IMR-90 (cell line): ENCODE measurements around the gene ARHGEF16. TPM values are rescaled to one million over a fixed set of nuclear protein-coding genes. Genes with fewer than 3 reads are reported as not detected.

Experiments used
- ATAC-seq: fragments of 200-7000 bp; cut with Tn5 transposase; 2 replicates; pipeline ENCODE4 v1.9.1; 2020; ENCODE audit warnings: low read depth, mild to moderate bottlenecking, moderate library complexity
- BruUV-seq: library from RNA; stranded (reverse); fragments of 400-500 nt; replicated peaks from 2 replicates; lab custom pipeline; 2021; lab: Mats Ljungman, UMichigan
- CTCF ChIA-PET: fragments of 300-600 bp; formaldehyde crosslinking; extraction: SDS; loops from one replicate; lab custom pipeline; 2021; ENCODE audit warnings: antibody characterized with exemption; lab: Yijun Ruan, JAX
- POLR2A ChIA-PET: fragments of 300-600 bp; sonication (Branson Sonifier 250); formaldehyde crosslinking; loops from one replicate; lab custom pipeline; 2022; ENCODE audit warnings: antibody characterized with exemption; ENCODE audit not compliant: unreplicated experiment; lab: Charles Lee
- DNase-seq: peaks from one replicate; pipeline ENCODE4 v3.0.0; 2013
- H2AFZ ChIP-seq: replicated peaks from 2 replicates; pipeline ENCODE3; 2013; ENCODE audit warnings: low read length, mild to moderate bottlenecking; ENCODE audit not compliant: poor library complexity
- H2AK5ac ChIP-seq: 2 replicates; pipeline ENCODE4 v1.6.1; 2013; ENCODE audit warnings: low read depth, low read length, inconsistent platforms
- H2AK9ac ChIP-seq: replicated peaks from 2 replicates; pipeline ENCODE3; 2013; ENCODE audit warnings: mild to moderate bottlenecking, low read depth, low read length, moderate library complexity; ENCODE audit not compliant: poor library complexity
- H2BK120ac ChIP-seq: 2 replicates; pipeline ENCODE4 v1.6.1; 2013; ENCODE audit warnings: low read depth, low read length, inconsistent platforms
- H2BK15ac ChIP-seq: 3 replicates; pipeline ENCODE4 v1.6.1; 2013; ENCODE audit warnings: low read depth, low read length, inconsistent platforms
- H2BK20ac ChIP-seq: 2 replicates; pipeline ENCODE4 v1.6.1; 2013; ENCODE audit warnings: low read depth, mild to moderate bottlenecking, inconsistent platforms, low read length, moderate library complexity
- H2BK5ac ChIP-seq: 2 replicates; pipeline ENCODE4 v1.6.1; 2013; ENCODE audit warnings: mild to moderate bottlenecking, low read depth, low read length, inconsistent platforms; ENCODE audit not compliant: poor library complexity, severe bottlenecking
- H3K14ac ChIP-seq: replicated peaks from 2 replicates; pipeline ENCODE4 v1.6.1; 2013; ENCODE audit warnings: low read depth, low read length, inconsistent platforms
- H3K18ac ChIP-seq: 2 replicates; pipeline ENCODE4 v1.6.1; 2013; ENCODE audit warnings: low read depth, low read length, control low read depth
- H3K23ac ChIP-seq: 2 replicates; pipeline ENCODE4 v1.6.1; 2013; ENCODE audit warnings: low read depth, low read length, inconsistent platforms
- H3K27ac ChIP-seq: 2 replicates; pipeline ENCODE4 v1.5.1; 2013; ENCODE audit warnings: mild to moderate bottlenecking, control low read depth, low read length; ENCODE audit not compliant: insufficient read depth
- H3K27me3 ChIP-seq: 2 replicates; pipeline ENCODE4 v1.6.1; 2013; ENCODE audit warnings: low read length; ENCODE audit not compliant: control insufficient read depth, insufficient read depth
- H3K36me3 ChIP-seq: 2 replicates; pipeline ENCODE4 v1.6.1; 2013; ENCODE audit warnings: low read length, mixed read lengths; ENCODE audit not compliant: control insufficient read depth, insufficient read depth
- H3K4ac ChIP-seq: 2 replicates; pipeline ENCODE4 v1.6.1; 2013; ENCODE audit warnings: low read depth, low read length, inconsistent platforms
- H3K4me1 ChIP-seq: 2 replicates; pipeline ENCODE4 v1.6.1; 2013; ENCODE audit warnings: low read length, mixed read lengths; ENCODE audit not compliant: control insufficient read depth, insufficient read depth
- H3K4me2 ChIP-seq: 2 replicates; pipeline ENCODE4 v1.6.1; 2013; ENCODE audit warnings: low read depth, mild to moderate bottlenecking, control low read depth, low read length, moderate library complexity
- H3K4me3 ChIP-seq: 2 replicates; pipeline ENCODE4 v1.5.1; 2013; ENCODE audit warnings: low read depth, mild to moderate bottlenecking, control low read depth, low read length, moderate library complexity; ENCODE audit not compliant: insufficient read depth
- H3K56ac ChIP-seq: 2 replicates; pipeline ENCODE4 v1.6.1; 2013; ENCODE audit warnings: low read length, inconsistent platforms; ENCODE audit not compliant: insufficient read depth; ENCODE audit errors: extremely low read depth
- H3K79me1 ChIP-seq, 2 experiments: 2 replicates each; pipeline ENCODE4 v1.6.1; 2013; ENCODE audit warnings: low read length in 2 of 2, inconsistent platforms in 1 of 2, low read depth in 1 of 2
- H3K9ac ChIP-seq: 2 replicates; pipeline ENCODE4 v1.6.1; 2013; ENCODE audit warnings: low read depth, low read length, control low read depth
- H3K9me1 ChIP-seq: 2 replicates; pipeline ENCODE4 v1.6.1; 2013; ENCODE audit warnings: low read length, inconsistent platforms; ENCODE audit not compliant: insufficient read depth
- H3K9me3 ChIP-seq: 2 replicates; pipeline ENCODE4 v1.6.1; 2013; ENCODE audit warnings: low read length; ENCODE audit not compliant: control insufficient read depth, insufficient read depth
- H4K20me1 ChIP-seq: 2 replicates; pipeline ENCODE4 v1.6.1; 2013; ENCODE audit warnings: low read length, inconsistent platforms; ENCODE audit not compliant: insufficient read depth
- H4K5ac ChIP-seq: 2 replicates; pipeline ENCODE4 v1.6.1; 2013; ENCODE audit warnings: mild to moderate bottlenecking, low read depth, low read length, control low read depth
- H4K8ac ChIP-seq, 2 experiments: 2 replicates each; pipeline ENCODE4 v1.6.1; 2013; ENCODE audit warnings: low read depth in 2 of 2, low read length in 2 of 2, control low read depth in 1 of 2, inconsistent platforms in 1 of 2
- H4K91ac ChIP-seq: 2 replicates; pipeline ENCODE4 v1.6.1; 2013; ENCODE audit warnings: low read depth, low read length, inconsistent platforms; ENCODE audit not compliant: insufficient read depth
- BHLHE40 ChIP-seq: fragments of 150-350 bp; IDR thresholded peaks from 2 replicates; pipeline ENCODE4 v1.6.1; 2016; ENCODE audit warnings: mild to moderate bottlenecking, low read depth, low read length
- CEBPB ChIP-seq: IDR thresholded peaks from 2 replicates; pipeline ENCODE4 v1.6.1; 2012; ENCODE audit warnings: low read depth, low read length, improper control_type of control experiment
- CHD1 ChIP-seq: IDR thresholded peaks from 2 replicates; pipeline ENCODE4 v1.6.1; 2012; ENCODE audit warnings: low read depth, low read length, improper control_type of control experiment
- CTCF ChIP-seq: conservative IDR thresholded peaks from 2 replicates; pipeline ENCODE4 v1.5.1; 2012; ENCODE audit warnings: mild to moderate bottlenecking, low read depth, low read length, improper control_type of control experiment
- ELK1 ChIP-seq: fragments of 150-350 bp; IDR thresholded peaks from 2 replicates; pipeline ENCODE4 v1.6.1; 2016; ENCODE audit warnings: low read depth, mild to moderate bottlenecking, low read length, moderate library complexity, borderline replicate concordance
- FOS ChIP-seq: fragments of 150-350 bp; IDR thresholded peaks from 2 replicates; pipeline ENCODE4 v1.6.1; 2016; ENCODE audit warnings: low read depth, low read length
- MAFK ChIP-seq: IDR thresholded peaks from 2 replicates; pipeline ENCODE4 v1.6.1; 2012; ENCODE audit warnings: low read depth, low read length, improper control_type of control experiment
- MAZ ChIP-seq: IDR thresholded peaks from 2 replicates; pipeline ENCODE4 v1.6.1; 2012; ENCODE audit warnings: low read depth, mild to moderate bottlenecking, low read length, improper control_type of control experiment, moderate library complexity, borderline replicate concordance
- MXI1 ChIP-seq: IDR thresholded peaks from 2 replicates; pipeline ENCODE4 v1.6.1; 2012; ENCODE audit warnings: low read depth, mild to moderate bottlenecking, low read length, moderate library complexity, borderline replicate concordance
- NFE2L2 ChIP-seq: fragments of 150-350 bp; IDR thresholded peaks from 2 replicates; pipeline ENCODE4 v1.6.1; 2016; ENCODE audit warnings: low read depth, mild to moderate bottlenecking, low read length
- POLR2A ChIP-seq: IDR thresholded peaks from 2 replicates; pipeline ENCODE4 v1.6.1; 2012; ENCODE audit warnings: mild to moderate bottlenecking, low read depth, low read length
- RAD21 ChIP-seq: IDR thresholded peaks from 2 replicates; pipeline ENCODE4 v1.6.1; 2012; ENCODE audit warnings: low read length, improper control_type of control experiment
- RCOR1 ChIP-seq: IDR thresholded peaks from 2 replicates; pipeline ENCODE4 v1.6.1; 2012; ENCODE audit warnings: mild to moderate bottlenecking, low read length, improper control_type of control experiment; ENCODE audit not compliant: insufficient replicate concordance
- RFX5 ChIP-seq: IDR thresholded peaks from 2 replicates; pipeline ENCODE4 v1.8.0; 2012; ENCODE audit warnings: low read depth, mild to moderate bottlenecking, low read length, moderate library complexity
- SMC3 ChIP-seq: fragments of 150-350 bp; IDR thresholded peaks from 2 replicates; pipeline ENCODE4 v1.6.1; 2016; ENCODE audit warnings: low read depth, mild to moderate bottlenecking, antibody characterized with exemption, low read length, moderate library complexity
- USF2 ChIP-seq: fragments of 150-350 bp; IDR thresholded peaks from 2 replicates; pipeline ENCODE4 v1.6.1; 2017; ENCODE audit warnings: mild to moderate bottlenecking, antibody characterized with exemption, low read length, low read depth
- WGBS, 2 experiments: methylation state at CpG; one replicate each; pipeline versions ENCODE4 v1.1.5 to v1.1.7; 2013; ENCODE audit warnings: missing lambda C conversion rate in 2 of 2; ENCODE audit not compliant: insufficient read length in 1 of 2; ENCODE audit errors: extremely low coverage in 2 of 2; 5-methylcytosine and 5-hydroxymethylcytosine counted together
- dilution Hi-C: fragments of 300-500 bp; cut with HindIII; formaldehyde crosslinking; loops from one replicate; pipeline ENCODE4 v1.14.3; 2018; ENCODE audit warnings: low sequenced_read_pairs; ENCODE audit not compliant: unreplicated experiment
- in situ Hi-C: fragments of 300-500 bp; cut with MboI; formaldehyde crosslinking; loops from 3 replicates; pipeline ENCODE4 v1.14.3; 2019; ENCODE audit warnings: low sequenced_read_pairs, inconsistent platforms, mixed read lengths
- intact Hi-C: fragments of 100-400 bp; cut with micrococcal nuclease; formaldehyde crosslinking; loops from 2 replicates; pipeline ENCODE4 v1.10.0; 2022
- polyA plus RNA-seq, 3 experiments: library from polyadenylated mRNA; depleted of rRNA; stranded (reverse); fragments of >200 nt; gene quantifications; 2 replicates each; pipeline ENCODE4 v1.2.3, GENCODE V29; 2012; ENCODE audit warnings: low replicate concordance in 1 of 3
- total RNA-seq: library from RNA; depleted of rRNA; stranded (reverse); fragments of >200 nt; gene quantifications from 2 replicates; pipeline ENCODE4 v1.2.3, GENCODE V29; 2012

ARHGEF16 gene
- total and polyA plus RNA-seq, 2 of the 4 experiments (the other 2 are of a cell fraction), result 0.18 to 0.39 TPM

- no peak overlapping the region for H3K23ac ChIP-seq
- intact Hi-C loops (no loop called here), dilution Hi-C loops (no loop called here), in situ Hi-C loops (no loop called here)
- no peak overlapping the region for H3K4ac ChIP-seq
- H2BK5ac ChIP-seq, result no peak overlapping the region
- H3K27ac ChIP-seq, result no peak overlapping the region
- H3K4me2 ChIP-seq, result no peak overlapping the region
- no peak for DNase-seq
- H3K27me3 ChIP-seq, result no peaks in the 10 kb centered on the region; the same call in 1 of the 2 replicates
- ATAC-seq, result no peak
- POLR2A ChIA-PET, result no interaction called here
- TF ChIP-seq CTCF (no peak), MAFK (no peak), BHLHE40 (no peak), NFE2L2 (no peak), POLR2A (no peak), CEBPB (no peak), CHD1 (no peak), FOS (no peak), RAD21 (no peak), MAZ (no peak), MXI1 (no peak), USF2 (no peak), SMC3 (no peak), RFX5 (no peak), ELK1 (no peak), RCOR1 (no peak)
- no peak overlapping the region for H3K18ac ChIP-seq
- H3K14ac ChIP-seq, result no peak overlapping the region
- H4K91ac ChIP-seq, result no peak overlapping the region
- peaks cover 3% of the 10 kb centered on the region; the same call in 1 of the 2 replicates for H3K9me1 ChIP-seq
- 100% methylated on average over 2 of the region's 17 CpGs; no CpG with 5 or more reads in 1 of the 2 experiments for WGBS, 2 experiments
- no peak overlapping the region for H3K56ac ChIP-seq
- H3K9ac ChIP-seq, result no peak overlapping the region
- no TSS peak for BruUV-seq
- H3K36me3 ChIP-seq, result no peaks in the 10 kb centered on the region
- H3K79me1 ChIP-seq, result no peaks in the 10 kb centered on the region
- no peak overlapping the region for H2AK5ac ChIP-seq
- H2BK20ac ChIP-seq, result no peak overlapping the region
- CTCF ChIA-PET, result interaction anchor here (2.4 kb wide), 1 partner anchor 20 kb away, joined by 12 read pairs; no protein-coding TSS in a partner anchor
- no peaks in the 10 kb centered on the region; the same call in 1 of the 2 replicates for H4K20me1 ChIP-seq
- H3K9me3 ChIP-seq, result no peaks in the 10 kb centered on the region
- peaks cover 11% of the 10 kb centered on the region for H3K4me1 ChIP-seq
- peak overlapping the region; percentile 60 for H2AFZ ChIP-seq
- H2AK9ac ChIP-seq, result no peak overlapping the region
- H2BK15ac ChIP-seq, result no peak overlapping the region
- H4K8ac ChIP-seq, result no peak overlapping the region
- no peak overlapping the region for H4K5ac ChIP-seq
- no peak overlapping the region for H3K4me3 ChIP-seq
- H2BK120ac ChIP-seq, result no peak overlapping the region
Measured at GRCh38 chr1:3472906-3473305, 18.4 kb downstream of the ARHGEF16 start.
